Gastrocnemius medialis (tissue), 4 donors: ENCODE results near the gene CCDC200.
"Not testable (repeated sequence)": the region's sequence is repeated elsewhere in the genome, so short reads cannot be mapped to it uniquely, and the experiment has no call there.

Experiments
- POLR2A ChIP-seq, 2 donors: fragments of 450-650 bp; IDR thresholded peaks; one replicate each; pipeline ENCODE4 v1.6.1; 2017; ENCODE audit warnings: antibody characterized with exemption in 2 of 2, mild to moderate bottlenecking in 2 of 2, moderate library complexity in 2 of 2
- TF ChIP-seq, protein P1 (sequence below), 5 experiments: fragments of 450-650 bp in 3 of 5; fragments of 200-600 bp in 2 of 5; sonication (generic) in 2 of 5; IDR thresholded peaks in 4 of 5; conservative IDR thresholded peaks in 1 of 5; 1 replicate in 4 of 5; 2 replicates in 1 of 5; pipeline ENCODE4 v1.5.1; 2016 to 2019; ENCODE audit warnings: antibody characterized with exemption in 5 of 5, mild to moderate bottlenecking in 3 of 5, moderate library complexity in 3 of 5

DNA sequence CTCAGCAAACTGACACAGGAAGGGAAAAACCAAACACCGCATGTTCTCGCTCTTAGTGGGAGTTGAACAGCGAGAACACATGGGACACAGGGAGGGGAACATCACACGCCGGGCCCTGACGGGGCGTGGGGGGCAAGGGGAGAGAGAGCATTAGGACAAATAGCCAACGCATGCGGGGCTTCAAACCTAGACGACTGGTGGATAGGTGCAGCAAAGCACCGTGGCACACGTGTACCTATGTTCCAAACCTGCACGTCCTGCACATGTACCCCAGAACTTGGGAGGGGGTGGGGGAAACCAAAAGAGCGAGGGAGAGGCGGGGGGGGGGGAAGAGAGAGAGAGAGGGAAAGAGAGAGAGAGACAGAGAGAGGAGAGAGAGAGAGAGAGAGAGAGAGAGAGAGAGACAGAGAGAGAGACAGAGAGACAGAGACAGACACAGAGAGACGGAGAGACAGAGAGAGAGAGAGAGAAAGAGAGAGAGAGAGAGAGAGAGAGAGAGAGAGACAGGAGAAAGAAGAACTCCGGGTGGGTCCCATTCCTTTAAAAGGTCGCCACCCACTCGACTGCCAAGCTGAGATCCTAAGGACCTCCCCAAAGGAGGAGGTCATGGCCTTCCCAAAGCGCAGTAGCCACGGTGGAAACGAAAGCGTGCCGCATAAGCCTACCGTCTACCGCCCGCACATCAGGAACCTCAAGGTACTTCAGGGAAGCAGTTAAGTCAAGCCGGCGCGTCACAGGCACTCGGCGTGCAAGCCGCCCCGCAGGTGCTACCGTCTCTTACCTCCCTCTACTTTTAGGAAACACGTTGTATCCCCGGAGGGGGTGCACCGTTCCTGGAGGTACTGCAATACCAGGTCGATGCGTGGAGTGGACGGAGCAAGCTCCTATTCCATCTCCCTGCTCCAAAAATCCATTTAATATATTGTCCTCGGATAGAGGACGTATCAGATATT is 42.4 kb upstream of the CCDC200 start:
- TF ChIP-seq, protein P1, sequence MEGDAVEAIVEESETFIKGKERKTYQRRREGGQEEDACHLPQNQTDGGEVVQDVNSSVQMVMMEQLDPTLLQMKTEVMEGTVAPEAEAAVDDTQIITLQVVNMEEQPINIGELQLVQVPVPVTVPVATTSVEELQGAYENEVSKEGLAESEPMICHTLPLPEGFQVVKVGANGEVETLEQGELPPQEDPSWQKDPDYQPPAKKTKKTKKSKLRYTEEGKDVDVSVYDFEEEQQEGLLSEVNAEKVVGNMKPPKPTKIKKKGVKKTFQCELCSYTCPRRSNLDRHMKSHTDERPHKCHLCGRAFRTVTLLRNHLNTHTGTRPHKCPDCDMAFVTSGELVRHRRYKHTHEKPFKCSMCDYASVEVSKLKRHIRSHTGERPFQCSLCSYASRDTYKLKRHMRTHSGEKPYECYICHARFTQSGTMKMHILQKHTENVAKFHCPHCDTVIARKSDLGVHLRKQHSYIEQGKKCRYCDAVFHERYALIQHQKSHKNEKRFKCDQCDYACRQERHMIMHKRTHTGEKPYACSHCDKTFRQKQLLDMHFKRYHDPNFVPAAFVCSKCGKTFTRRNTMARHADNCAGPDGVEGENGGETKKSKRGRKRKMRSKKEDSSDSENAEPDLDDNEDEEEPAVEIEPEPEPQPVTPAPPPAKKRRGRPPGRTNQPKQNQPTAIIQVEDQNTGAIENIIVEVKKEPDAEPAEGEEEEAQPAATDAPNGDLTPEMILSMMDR (IDR thresholded peaks at IDR 0.05 in 4 of 5, conservative IDR thresholded peaks at IDR 0.05 in 1 of 5) = not testable (repeated sequence)
- TF ChIP-seq POLR2A (IDR thresholded peaks at IDR 0.05) = not testable (repeated sequence)
